SK-N-SH treated with all-trans-retinoic acid at 6 μM for 48 hours (cell line): ENCODE measurements around the gene BACH2.

Source experiments
- ATAC-seq: fragments of 200-7000 bp; cut with Tn5 transposase; 3 replicates; pipeline ENCODE4 v1.9.1; 2020; ENCODE audit warnings: mild to moderate bottlenecking, moderate library complexity
- ARNTL ChIP-seq: fragments of 450-650 bp; formaldehyde crosslinking; IDR thresholded peaks from 2 replicates; pipeline ENCODE4 v1.5.0; 2020; ENCODE audit warnings: low read depth, mild to moderate bottlenecking, moderate library complexity, borderline replicate concordance
- BACH2 ChIP-seq: fragments of 250-450 bp; sonication (Bioruptor Pico); IDR thresholded peaks from 2 replicates; pipeline ENCODE4 v1.9.0; 2021; ENCODE audit warnings: mild to moderate bottlenecking, borderline replicate concordance
- CREB5 ChIP-seq: fragments of 250-450 bp; sonication (Bioruptor Pico); IDR thresholded peaks from 2 replicates; pipeline ENCODE4 v1.5.1; 2020; ENCODE audit warnings: low read depth, mild to moderate bottlenecking, moderate library complexity
- CSDC2 ChIP-seq: fragments of 250-450 bp; sonication (Bioruptor Pico); IDR thresholded peaks from 2 replicates; pipeline ENCODE4 v1.5.0; 2020; ENCODE audit warnings: mild to moderate bottlenecking, moderate library complexity
- ESRRG ChIP-seq: fragments of 250-450 bp; sonication (Bioruptor Pico); IDR thresholded peaks from 2 replicates; pipeline ENCODE4 v1.6.1; 2021; ENCODE audit warnings: mild to moderate bottlenecking
- GLIS3 ChIP-seq: fragments of 250-450 bp; sonication (Bioruptor Pico); IDR thresholded peaks from 2 replicates; pipeline ENCODE4 v1.5.0; 2020; ENCODE audit warnings: mild to moderate bottlenecking, moderate library complexity
- ISL1 ChIP-seq: fragments of 250-450 bp; sonication (Bioruptor Pico); IDR thresholded peaks from 2 replicates; pipeline ENCODE4 v2.1.2; 2022; ENCODE audit warnings: mild to moderate bottlenecking, moderate library complexity
- POU6F1 ChIP-seq: fragments of 250-450 bp; sonication (Bioruptor Pico); IDR thresholded peaks from 2 replicates; pipeline ENCODE4 v1.8.0; 2021; ENCODE audit warnings: low read depth, mild to moderate bottlenecking, moderate library complexity, borderline replicate concordance
- PPARA ChIP-seq: fragments of 250-450 bp; sonication (Bioruptor Pico); IDR thresholded peaks from 2 replicates; pipeline ENCODE4 v1.5.0; 2020; ENCODE audit warnings: mild to moderate bottlenecking, borderline replicate concordance
- RARB ChIP-seq: fragments of 250-450 bp; sonication (Bioruptor Pico); IDR thresholded peaks from 2 replicates; pipeline ENCODE4 v1.8.0; 2021; ENCODE audit warnings: mild to moderate bottlenecking, moderate library complexity
- TCF4 ChIP-seq: fragments of 250-450 bp; sonication (Bioruptor Pico); IDR thresholded peaks from 2 replicates; pipeline ENCODE4 v1.8.0; 2021; ENCODE audit warnings: mild to moderate bottlenecking, moderate library complexity, borderline replicate concordance
- TOX ChIP-seq: fragments of 250-450 bp; sonication (Bioruptor Pico); IDR thresholded peaks from 2 replicates; pipeline ENCODE4 v1.8.0; 2021; ENCODE audit warnings: mild to moderate bottlenecking, moderate library complexity, borderline replicate concordance
- ZC3H10 ChIP-seq: fragments of 250-450 bp; sonication (Bioruptor Pico); IDR thresholded peaks from 2 replicates; pipeline ENCODE4 v1.5.1; 2021; ENCODE audit warnings: mild to moderate bottlenecking, moderate library complexity
- ZFP3 ChIP-seq: fragments of 250-450 bp; sonication (Bioruptor Pico); IDR thresholded peaks from 2 replicates; pipeline ENCODE4 v1.5.0; 2020; ENCODE audit warnings: mild to moderate bottlenecking, moderate library complexity
- ZFP30 ChIP-seq: fragments of 450-650 bp; formaldehyde crosslinking; IDR thresholded peaks from 2 replicates; pipeline ENCODE4 v1.5.0; 2022; ENCODE audit warnings: mild to moderate bottlenecking, moderate library complexity
- ZNF565 ChIP-seq: fragments of 450-650 bp; formaldehyde crosslinking; conservative IDR thresholded peaks from 2 replicates; pipeline ENCODE4 v1.5.0; 2020; ENCODE audit warnings: low read depth, mild to moderate bottlenecking, moderate library complexity
- ZNF70 ChIP-seq: fragments of 450-650 bp; formaldehyde crosslinking; IDR thresholded peaks from 2 replicates; pipeline ENCODE4 v1.5.0; 2020; ENCODE audit warnings: mild to moderate bottlenecking, moderate library complexity
- ZNF8 ChIP-seq: fragments of 450-650 bp; formaldehyde crosslinking; IDR thresholded peaks from 2 replicates; pipeline ENCODE4 v1.5.0; 2020; ENCODE audit warnings: mild to moderate bottlenecking, moderate library complexity
- TF ChIP-seq, protein P1 (sequence below): fragments of 250-450 bp; sonication (Bioruptor Pico); IDR thresholded peaks from 2 replicates; pipeline ENCODE4 v1.5.0; 2020; ENCODE audit warnings: mild to moderate bottlenecking, moderate library complexity
- TF ChIP-seq, protein P2 (sequence below): fragments of 250-450 bp; sonication (Bioruptor Pico); IDR thresholded peaks from 2 replicates; pipeline ENCODE4 v1.8.0; 2020; ENCODE audit warnings: mild to moderate bottlenecking, moderate library complexity, borderline replicate concordance
- TF ChIP-seq, protein P3 (sequence below): fragments of 250-450 bp; sonication (Bioruptor Pico); IDR thresholded peaks from 2 replicates; pipeline ENCODE4 v1.5.1; 2021; ENCODE audit warnings: mild to moderate bottlenecking, moderate library complexity

Gene BACH2

GRCh38 chr6:89993411-89993810 is 303.2 kb downstream of the BACH2 start:
- no peak for ATAC-seq
- TF ChIP-seq ESRRG (CRISPR knock-in tag) (no peak), TCF4 (no peak), ZNF70 (CRISPR knock-in tag) (no peak), CREB5 (CRISPR knock-in tag) (no peak), ZFP3 (CRISPR knock-in tag) (no peak), ZNF8 (CRISPR knock-in tag) (no peak), POU6F1 (CRISPR knock-in tag) (no peak), BACH2 (CRISPR knock-in tag) (no peak), ZFP30 (CRISPR knock-in tag) (no peak), ISL1 (CRISPR knock-in tag) (no peak), ZC3H10 (CRISPR knock-in tag) (no peak), GLIS3 (CRISPR knock-in tag) (no peak), PPARA (CRISPR knock-in tag) (no peak), ARNTL (CRISPR knock-in tag) (no peak), CSDC2 (CRISPR knock-in tag) (no peak), RARB (CRISPR knock-in tag) (no peak)
- TF ChIP-seq, protein P1, sequence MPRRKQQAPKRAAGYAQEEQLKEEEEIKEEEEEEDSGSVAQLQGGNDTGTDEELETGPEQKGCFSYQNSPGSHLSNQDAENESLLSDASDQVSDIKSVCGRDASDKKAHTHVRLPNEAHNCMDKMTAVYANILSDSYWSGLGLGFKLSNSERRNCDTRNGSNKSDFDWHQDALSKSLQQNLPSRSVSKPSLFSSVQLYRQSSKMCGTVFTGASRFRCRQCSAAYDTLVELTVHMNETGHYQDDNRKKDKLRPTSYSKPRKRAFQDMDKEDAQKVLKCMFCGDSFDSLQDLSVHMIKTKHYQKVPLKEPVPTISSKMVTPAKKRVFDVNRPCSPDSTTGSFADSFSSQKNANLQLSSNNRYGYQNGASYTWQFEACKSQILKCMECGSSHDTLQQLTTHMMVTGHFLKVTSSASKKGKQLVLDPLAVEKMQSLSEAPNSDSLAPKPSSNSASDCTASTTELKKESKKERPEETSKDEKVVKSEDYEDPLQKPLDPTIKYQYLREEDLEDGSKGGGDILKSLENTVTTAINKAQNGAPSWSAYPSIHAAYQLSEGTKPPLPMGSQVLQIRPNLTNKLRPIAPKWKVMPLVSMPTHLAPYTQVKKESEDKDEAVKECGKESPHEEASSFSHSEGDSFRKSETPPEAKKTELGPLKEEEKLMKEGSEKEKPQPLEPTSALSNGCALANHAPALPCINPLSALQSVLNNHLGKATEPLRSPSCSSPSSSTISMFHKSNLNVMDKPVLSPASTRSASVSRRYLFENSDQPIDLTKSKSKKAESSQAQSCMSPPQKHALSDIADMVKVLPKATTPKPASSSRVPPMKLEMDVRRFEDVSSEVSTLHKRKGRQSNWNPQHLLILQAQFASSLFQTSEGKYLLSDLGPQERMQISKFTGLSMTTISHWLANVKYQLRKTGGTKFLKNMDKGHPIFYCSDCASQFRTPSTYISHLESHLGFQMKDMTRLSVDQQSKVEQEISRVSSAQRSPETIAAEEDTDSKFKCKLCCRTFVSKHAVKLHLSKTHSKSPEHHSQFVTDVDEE (CRISPR knock-in tag) = no peak
- TF ChIP-seq, protein P2, sequence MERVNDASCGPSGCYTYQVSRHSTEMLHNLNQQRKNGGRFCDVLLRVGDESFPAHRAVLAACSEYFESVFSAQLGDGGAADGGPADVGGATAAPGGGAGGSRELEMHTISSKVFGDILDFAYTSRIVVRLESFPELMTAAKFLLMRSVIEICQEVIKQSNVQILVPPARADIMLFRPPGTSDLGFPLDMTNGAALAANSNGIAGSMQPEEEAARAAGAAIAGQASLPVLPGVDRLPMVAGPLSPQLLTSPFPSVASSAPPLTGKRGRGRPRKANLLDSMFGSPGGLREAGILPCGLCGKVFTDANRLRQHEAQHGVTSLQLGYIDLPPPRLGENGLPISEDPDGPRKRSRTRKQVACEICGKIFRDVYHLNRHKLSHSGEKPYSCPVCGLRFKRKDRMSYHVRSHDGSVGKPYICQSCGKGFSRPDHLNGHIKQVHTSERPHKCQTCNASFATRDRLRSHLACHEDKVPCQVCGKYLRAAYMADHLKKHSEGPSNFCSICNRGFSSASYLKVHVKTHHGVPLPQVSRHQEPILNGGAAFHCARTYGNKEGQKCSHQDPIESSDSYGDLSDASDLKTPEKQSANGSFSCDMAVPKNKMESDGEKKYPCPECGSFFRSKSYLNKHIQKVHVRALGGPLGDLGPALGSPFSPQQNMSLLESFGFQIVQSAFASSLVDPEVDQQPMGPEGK (CRISPR knock-in tag) = no peak
- TF ChIP-seq, protein P3, sequence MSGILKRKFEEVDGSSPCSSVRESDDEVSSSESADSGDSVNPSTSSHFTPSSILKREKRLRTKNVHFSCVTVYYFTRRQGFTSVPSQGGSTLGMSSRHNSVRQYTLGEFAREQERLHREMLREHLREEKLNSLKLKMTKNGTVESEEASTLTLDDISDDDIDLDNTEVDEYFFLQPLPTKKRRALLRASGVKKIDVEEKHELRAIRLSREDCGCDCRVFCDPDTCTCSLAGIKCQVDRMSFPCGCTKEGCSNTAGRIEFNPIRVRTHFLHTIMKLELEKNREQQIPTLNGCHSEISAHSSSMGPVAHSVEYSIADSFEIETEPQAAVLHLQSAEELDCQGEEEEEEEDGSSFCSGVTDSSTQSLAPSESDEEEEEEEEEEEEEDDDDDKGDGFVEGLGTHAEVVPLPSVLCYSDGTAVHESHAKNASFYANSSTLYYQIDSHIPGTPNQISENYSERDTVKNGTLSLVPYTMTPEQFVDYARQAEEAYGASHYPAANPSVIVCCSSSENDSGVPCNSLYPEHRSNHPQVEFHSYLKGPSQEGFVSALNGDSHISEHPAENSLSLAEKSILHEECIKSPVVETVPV (CRISPR knock-in tag) = no peak

- no peak for ATAC-seq
- TF ChIP-seq ZFP3 (CRISPR knock-in tag) (no peak), ESRRG (CRISPR knock-in tag) (no peak), PPARA (CRISPR knock-in tag) (no peak), TOX (CRISPR knock-in tag) (no peak), ZNF70 (CRISPR knock-in tag) (no peak), BACH2 (CRISPR knock-in tag) (no peak), ZC3H10 (CRISPR knock-in tag) (no peak), ZNF8 (CRISPR knock-in tag) (no peak), ZFP30 (CRISPR knock-in tag) (no peak), CSDC2 (CRISPR knock-in tag) (no peak), GLIS3 (CRISPR knock-in tag) (no peak), POU6F1 (CRISPR knock-in tag) (no peak), ZNF565 (CRISPR knock-in tag) (no peak)
- TF ChIP-seq, protein P2 (CRISPR knock-in tag) = no peak
- TF ChIP-seq, protein P1 (CRISPR knock-in tag) = no peak
- TF ChIP-seq, protein P3 (CRISPR knock-in tag) = no peak
Measured at GRCh38 chr6:89992818-89993217, 303.8 kb downstream of the BACH2 start.
